GM21367 (cell line): ENCODE results near the gene IFNAR1.
A peak's percentile ranks its signal among the peaks of the same experiment; 100 is the strongest.
"Not testable (repeated sequence)": the region's sequence is repeated elsewhere in the genome, so short reads cannot be mapped to it uniquely, and the experiment has no call there.

Experiments
- ATAC-seq: cut with Tn5 transposase; IDR thresholded peaks from one replicate; pipeline ENCODE4 v1.9.1; 2021; ENCODE audit not compliant: unreplicated experiment

The IFNAR1 gene

GRCh38 chr21:33339918-33340317 is 15.1 kb downstream of the IFNAR1 start:
- no peak for ATAC-seq

DNA sequence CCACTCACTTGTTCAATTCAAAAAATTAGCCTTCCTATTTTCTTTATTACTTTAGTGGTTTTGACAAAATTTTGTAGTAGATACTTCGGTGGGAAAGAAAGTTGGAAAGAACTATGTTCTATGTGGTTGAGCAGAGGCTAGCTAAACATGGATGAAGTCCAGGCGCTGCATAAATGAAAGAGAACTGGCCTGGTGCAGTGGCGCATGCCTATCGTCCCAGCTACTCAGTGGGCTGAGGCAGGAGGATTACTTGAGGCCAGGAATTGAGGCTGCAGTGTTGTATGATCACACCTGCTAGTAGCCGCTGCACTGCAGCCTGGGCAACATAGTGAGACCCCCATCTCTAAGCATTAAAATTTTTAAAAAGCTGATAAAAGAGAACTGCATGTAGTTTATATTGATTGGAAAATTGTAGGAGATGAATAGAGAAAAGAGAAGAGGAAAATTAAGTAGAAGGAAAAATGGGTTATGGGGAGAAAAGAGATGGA is 21.0 kb downstream of the IFNAR1 start:
- no peak for ATAC-seq

- ATAC-seq = no peak
Measured at GRCh38 chr21:33348706-33349105, 23.9 kb downstream of the IFNAR1 start.

DNA sequence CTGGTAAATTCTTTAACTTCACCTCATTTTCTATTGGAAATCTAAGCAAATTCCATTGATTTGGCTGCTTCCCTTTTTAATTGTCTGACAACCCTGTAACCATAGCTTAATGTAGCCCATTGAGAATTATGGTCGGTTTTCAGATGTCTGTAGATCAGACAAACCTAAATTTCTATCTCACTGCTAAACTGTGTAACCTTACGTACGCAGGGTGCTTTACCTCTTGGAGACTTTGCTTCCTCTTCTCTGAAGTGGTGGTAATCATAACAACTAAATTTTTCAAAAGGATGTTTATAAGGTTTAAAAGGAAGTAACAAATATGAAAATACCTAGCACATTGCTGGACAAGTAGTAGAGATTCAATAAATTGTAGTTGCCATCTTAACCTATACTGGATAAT is 25.9 kb downstream of the IFNAR1 start:
- ATAC-seq = no peak

DNA sequence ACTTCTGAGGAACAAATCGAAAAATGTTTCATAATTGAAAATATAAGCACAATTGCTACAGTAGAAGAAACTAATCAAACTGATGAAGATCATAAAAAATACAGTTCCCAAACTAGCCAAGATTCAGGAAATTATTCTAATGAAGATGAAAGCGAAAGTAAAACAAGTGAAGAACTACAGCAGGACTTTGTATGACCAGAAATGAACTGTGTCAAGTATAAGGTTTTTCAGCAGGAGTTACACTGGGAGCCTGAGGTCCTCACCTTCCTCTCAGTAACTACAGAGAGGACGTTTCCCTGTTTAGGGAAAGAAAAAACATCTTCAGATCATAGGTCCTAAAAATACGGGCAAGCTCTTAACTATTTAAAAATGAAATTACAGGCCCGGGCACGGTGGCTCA is 30.6 kb downstream of the IFNAR1 start:
- no peak for ATAC-seq

DNA sequence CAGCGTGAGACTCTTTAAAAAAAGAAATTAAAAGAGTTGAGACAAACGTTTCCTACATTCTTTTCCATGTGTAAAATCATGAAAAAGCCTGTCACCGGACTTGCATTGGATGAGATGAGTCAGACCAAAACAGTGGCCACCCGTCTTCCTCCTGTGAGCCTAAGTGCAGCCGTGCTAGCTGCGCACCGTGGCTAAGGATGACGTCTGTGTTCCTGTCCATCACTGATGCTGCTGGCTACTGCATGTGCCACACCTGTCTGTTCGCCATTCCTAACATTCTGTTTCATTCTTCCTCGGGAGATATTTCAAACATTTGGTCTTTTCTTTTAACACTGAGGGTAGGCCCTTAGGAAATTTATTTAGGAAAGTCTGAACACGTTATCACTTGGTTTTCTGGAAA is 31.2 kb downstream of the IFNAR1 start:
- ATAC-seq = no peak

GRCh38 chr21:33357177-33357576 is 32.4 kb downstream of the IFNAR1 start:
- ATAC-seq = no peak

- ATAC-seq = no peak
Measured at GRCh38 chr21:33359446-33359845, 34.7 kb downstream of the IFNAR1 start.

DNA sequence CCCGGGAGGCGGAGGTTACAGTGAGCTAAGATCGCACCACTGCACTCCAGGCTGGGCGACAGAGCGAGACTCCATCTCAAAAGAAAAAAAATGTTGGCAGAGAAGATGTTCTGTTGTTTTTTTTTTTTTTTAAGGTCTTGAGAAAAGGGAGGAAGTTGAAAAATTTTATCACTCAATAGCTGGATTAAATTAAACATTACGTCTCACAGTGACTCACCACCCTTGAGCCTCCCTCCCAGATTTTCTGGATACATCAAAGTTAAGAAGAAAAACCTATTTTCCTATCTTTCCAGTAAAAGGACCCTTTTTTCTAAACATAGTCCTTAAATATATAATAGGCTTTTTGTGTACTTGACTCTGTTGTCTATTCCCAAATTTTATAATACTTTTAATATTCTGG is 35.5 kb downstream of the IFNAR1 start:
- ATAC-seq = no peak

GRCh38 chr21:33360881-33361602 is 36.3 kb downstream of the IFNAR1 start:
- ATAC-seq = peak; percentile 64

DNA sequence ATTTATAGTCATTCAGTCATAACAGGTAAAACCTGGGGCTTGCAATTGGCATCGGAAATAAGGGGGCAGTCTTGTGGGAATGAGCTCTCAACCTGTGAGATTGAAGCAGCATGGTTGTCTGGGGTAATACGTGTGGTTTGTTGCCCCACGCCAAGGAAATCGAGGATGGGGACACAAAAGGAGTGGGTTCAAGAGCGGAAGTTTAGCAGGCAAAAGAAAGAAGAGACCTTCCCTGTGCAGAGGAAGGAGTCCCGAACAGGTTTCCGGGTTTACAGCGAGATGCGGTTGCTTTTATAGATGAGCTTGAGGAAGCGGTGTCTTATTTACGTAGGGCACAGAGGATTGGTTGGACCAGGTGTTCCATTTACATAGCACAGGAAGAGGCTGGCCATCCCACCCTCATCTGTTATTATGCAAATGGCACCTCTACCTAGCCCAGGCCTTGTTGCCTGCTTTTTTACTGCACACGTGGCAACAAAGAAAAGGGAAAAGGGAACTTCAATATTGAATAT is 37.3 kb downstream of the IFNAR1 start:
- ATAC-seq = no peak

GRCh38 chr21:33363911-33364609 is 39.3 kb downstream of the IFNAR1 start:
- ATAC-seq = not testable (repeated sequence)

- ATAC-seq = no peak
Measured at GRCh38 chr21:33364830-33365229, 40.1 kb downstream of the IFNAR1 start.

GRCh38 chr21:33367309-33367973 is 42.7 kb downstream of the IFNAR1 start:
- ATAC-seq = no peak

- no peak for ATAC-seq
Measured at GRCh38 chr21:33368124-33368523, 43.4 kb downstream of the IFNAR1 start.

DNA sequence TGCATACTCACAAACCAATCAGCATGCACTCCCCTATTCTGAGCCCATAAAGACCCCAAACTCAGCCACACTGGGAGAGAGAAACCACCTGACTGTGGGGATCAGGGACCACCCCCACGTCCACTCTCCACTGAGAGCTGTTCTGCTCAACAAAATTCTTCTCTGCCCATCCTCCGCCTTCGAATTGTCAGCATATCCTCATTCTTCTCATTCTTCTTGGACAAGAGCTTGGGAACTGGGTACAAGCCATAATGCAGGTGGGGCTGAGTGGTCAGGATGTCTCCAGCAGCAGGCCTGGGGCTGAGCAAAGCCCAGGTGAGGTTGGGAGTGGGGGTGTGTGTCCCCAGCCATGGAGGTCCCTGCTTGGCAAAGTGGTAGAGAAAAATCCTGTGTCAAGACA is 43.8 kb downstream of the IFNAR1 start:
- ATAC-seq = no peak

DNA sequence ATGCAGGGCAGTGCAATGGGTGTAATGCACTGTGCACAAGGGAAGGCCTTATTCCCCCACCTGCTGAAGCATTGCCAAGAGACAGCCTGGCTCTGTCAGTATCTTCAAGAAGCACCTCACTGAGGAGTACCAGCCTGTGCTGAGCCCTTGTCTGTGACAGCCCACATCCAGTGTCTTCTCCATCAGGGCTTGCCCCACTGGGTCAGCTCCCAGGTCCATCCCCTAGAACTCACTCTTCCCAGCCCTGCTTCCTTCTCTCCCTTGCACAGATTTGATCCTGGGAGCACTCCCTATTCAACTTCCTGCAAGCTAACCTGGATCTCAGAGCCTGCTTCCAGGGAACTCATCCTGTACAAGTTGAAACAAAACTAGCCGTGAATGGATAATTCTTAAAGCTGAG is 44.8 kb downstream of the IFNAR1 start:
- no peak for ATAC-seq

DNA sequence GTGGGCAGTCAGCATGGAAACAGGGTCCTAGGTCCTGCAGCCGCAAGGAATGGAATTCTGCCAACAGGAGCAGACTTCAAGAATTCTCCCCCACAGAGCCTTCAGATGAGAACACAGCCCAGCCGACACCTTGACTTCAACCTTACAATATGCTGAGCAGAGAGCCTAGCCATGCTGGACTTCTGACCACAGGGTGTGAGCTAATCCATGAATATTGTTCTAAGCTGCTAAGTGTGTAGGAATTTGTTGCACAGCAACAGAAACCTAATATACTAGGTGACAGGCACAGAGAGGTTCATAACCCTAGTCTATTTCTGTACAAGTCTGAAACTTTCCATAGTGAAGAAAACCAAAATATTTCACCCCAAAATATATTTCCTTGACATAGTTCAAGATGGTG is 45.5 kb downstream of the IFNAR1 start:
- no peak for ATAC-seq

- ATAC-seq = no peak
Measured at GRCh38 chr21:33371366-33371765, 46.6 kb downstream of the IFNAR1 start.

GRCh38 chr21:33372582-33372981 is 47.8 kb downstream of the IFNAR1 start:
- no peak for ATAC-seq

- no peak for ATAC-seq
Measured at GRCh38 chr21:33373451-33373850, 48.7 kb downstream of the IFNAR1 start.

DNA sequence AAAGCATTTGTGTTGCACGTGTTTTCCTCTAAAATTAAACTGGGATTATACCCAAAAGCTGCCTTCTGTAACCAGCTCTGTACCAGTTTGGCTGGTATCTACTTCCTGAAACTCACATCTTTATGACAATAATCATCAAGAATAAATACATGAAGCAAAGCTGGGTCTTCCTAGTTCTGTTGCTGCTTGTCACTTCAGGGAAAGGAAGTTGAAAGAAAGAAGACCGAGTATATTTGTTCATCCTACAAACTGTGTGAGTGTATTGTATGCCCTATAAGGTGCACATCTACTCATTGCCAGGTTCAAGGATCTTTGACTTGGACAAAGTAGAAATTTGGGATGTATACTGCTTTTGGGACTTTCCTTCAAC is 49.3 kb downstream of the IFNAR1 start:
- no peak for ATAC-seq
